HG03135 (cell line): ENCODE data around the gene MCHR2.
"Not testable (repeated sequence)": the region's sequence is repeated elsewhere in the genome, so short reads cannot be mapped to it uniquely, and the experiment has no call there.

Source experiments
- ATAC-seq: cut with Tn5 transposase; IDR thresholded peaks from one replicate; pipeline ENCODE4 v1.9.1; 2021; ENCODE audit warnings: mild to moderate bottlenecking, moderate library complexity; ENCODE audit not compliant: unreplicated experiment

MCHR2 gene, protein sequence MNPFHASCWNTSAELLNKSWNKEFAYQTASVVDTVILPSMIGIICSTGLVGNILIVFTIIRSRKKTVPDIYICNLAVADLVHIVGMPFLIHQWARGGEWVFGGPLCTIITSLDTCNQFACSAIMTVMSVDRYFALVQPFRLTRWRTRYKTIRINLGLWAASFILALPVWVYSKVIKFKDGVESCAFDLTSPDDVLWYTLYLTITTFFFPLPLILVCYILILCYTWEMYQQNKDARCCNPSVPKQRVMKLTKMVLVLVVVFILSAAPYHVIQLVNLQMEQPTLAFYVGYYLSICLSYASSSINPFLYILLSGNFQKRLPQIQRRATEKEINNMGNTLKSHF

GRCh38 chr6:99993533-99994251 is at the start of gene MCHR2:
MCHR2 (minus strand) TSS chr6:99994223; CDS start chr6:99956147, 38,076 bp downstream.
- ATAC-seq, result no peak

GRCh38 chr6:100038546-100038945 is 44.5 kb upstream of the MCHR2 start:
- not testable (repeated sequence) for ATAC-seq

GRCh38 chr6:100035873-100036653 is 42.0 kb upstream of the MCHR2 start:
- peak; percentile 97 for ATAC-seq

- no peak for ATAC-seq
These were observed 29.8 kb upstream of the MCHR2 start for GRCh38 chr6:100023798-100024197.

GRCh38 chr6:100022847-100023246 is 28.8 kb upstream of the MCHR2 start:
- ATAC-seq, result no peak

DNA sequence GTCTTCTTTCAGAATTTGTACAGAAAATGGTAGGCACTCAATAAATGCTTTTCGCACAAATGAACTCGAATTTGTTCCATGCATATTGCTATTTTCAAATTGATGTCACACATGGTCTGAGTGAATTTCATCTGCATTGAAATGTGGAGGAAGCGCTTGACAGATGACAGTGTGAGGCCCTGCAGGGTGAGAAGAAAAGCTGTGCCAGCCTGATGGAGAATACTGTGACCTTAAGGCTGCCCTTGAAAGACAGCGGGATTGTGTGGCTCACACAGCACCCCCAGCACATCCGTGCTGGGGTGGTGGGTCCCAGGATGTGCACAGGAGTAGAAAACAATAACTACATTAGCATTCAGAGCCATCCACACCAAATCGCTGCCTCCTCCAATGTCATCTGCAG is 14.8 kb upstream of the MCHR2 start:
- no peak for ATAC-seq

GRCh38 chr6:100001915-100002388 is 7.9 kb upstream of the MCHR2 start:
- peak; percentile 86 for ATAC-seq

GRCh38 chr6:99997141-99997540 is 3.1 kb upstream of the MCHR2 start:
- ATAC-seq, result no peak

DNA sequence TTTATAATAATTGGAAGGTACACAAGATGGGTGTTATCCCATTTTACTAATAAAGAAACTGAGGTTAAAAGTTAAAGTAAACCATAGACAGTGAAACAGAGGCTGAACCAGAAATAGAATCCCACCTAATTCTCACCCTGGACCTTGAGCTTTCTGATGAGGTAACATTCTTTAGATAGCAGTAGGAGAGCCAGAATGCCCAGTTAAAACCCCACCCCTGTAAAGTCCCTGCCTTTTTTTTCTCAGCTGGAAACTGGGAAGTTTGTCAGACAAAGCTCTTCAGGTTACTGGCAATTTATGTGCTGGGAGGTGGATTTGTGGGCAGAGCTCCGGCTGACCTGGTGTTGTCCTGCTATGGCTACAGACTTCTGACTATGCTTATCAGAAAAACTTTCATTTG is 1.9 kb upstream of the MCHR2 start:
- no peak for ATAC-seq

- ATAC-seq, result no peak
These were observed 884 bp downstream of the MCHR2 start for GRCh38 chr6:99993146-99993532.

DNA sequence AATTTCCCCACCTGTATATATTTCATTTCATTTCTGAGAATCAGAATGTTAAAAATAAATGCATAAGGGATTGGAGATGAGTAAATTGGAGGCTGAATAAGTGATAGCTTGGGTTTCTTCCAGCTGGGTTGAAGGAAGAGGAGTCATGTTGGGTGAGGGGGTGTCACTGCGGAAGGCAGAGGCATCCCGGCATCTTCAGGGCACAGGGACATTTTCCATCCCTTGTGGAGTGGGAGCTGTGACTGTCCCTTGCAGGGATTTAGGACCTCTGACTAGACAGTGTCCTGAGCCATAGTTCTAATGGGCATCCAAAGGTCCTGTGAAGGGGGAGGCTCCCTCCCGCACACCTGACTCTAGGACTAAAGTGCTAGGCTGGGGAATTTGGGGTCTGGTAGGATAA is 2.1 kb downstream of the MCHR2 start:
- no peak for ATAC-seq

GRCh38 chr6:99980741-99981140 is 13.3 kb downstream of the MCHR2 start:
- no peak for ATAC-seq

GRCh38 chr6:99979953-99980352 is 14.1 kb downstream of the MCHR2 start:
- no peak for ATAC-seq

DNA sequence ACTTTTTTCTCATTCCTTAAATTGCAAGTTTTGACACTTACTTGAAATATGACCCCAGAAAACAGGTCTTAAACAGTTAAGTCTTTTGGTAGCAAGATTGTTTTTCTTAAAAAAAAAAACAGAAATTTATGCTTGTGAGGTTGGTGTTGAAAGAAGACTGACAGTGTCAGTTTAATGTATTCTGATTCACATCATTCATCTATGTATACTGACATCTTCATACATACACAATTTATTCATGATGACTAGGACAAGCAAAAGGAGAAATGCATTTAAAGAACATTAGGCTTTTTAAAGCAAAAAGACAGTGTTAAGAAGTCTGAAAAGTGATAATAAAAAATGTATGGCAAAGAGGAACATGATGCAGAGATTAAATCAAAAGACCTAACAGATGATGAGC is 27.0 kb downstream of the MCHR2 start:
- ATAC-seq, result no peak

DNA sequence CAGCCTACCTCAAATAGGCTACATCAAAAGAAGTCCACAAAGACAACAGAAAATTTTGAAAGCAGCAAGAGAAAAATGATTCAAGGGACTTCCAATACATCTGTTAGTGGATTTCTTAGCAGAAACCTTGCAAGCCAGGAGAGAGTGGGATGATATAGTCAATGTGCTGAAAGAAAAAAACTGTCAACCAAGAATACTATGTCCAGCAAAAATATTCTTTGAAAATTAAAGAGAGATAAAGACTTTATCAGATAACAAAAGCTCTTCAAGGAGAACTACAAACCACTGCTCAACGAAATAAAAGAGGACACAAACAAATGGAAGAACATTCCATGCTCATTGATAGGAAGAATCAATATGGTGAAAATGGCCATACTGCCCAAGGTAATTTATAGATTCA is 34.0 kb downstream of the MCHR2 start:
- no peak for ATAC-seq

GRCh38 chr6:99951016-99951805 is 42.8 kb downstream of the MCHR2 start:
- no peak for ATAC-seq

DNA sequence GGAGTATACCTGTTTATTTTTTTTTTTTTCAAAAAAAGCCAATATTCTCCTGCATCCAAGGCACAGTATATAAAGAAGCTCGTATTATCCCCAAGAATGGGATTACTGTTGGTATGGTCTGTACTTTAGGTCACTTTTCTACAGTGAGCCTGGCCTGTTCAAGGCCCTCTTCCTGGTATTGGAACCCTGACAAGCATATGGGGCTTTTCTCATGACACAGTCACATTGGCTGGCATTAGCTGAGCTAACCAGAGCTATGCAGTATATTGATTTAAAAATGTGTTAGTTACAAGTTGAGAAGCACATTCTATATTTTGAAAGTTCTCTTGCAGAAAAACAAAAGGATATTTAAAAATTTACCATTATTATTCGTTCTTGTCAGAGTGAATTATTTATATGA is 48.0 kb downstream of the MCHR2 start:
- no peak for ATAC-seq

GRCh38 chr6:99943846-99944245 is 50.2 kb downstream of the MCHR2 start:
- no peak for ATAC-seq

- ATAC-seq, result no peak
These were observed 53.4 kb downstream of the MCHR2 start for GRCh38 chr6:99940582-99940981.

GRCh38 chr6:99933129-99933528 is 60.9 kb downstream of the MCHR2 start:
- no peak for ATAC-seq

DNA sequence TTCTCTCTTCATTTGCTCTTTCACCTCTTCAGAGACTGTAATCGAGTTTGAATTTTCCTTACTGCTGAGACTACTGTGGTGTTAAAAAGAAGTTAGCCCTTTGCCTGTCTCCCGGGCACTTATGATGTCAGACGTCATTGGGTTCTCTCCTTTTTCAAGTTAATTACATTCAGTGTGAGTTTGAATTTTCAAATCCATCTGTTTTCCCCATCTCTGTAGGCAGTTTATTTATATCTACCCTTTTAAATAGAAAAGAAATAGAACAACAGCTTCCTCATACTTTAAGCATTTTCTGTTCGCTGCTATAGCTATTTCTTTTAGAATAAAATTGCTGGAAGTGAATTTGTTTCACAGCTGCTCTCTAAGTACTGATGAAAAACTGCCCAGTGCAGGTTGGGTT is 81.4 kb downstream of the MCHR2 start:
- ATAC-seq, result no peak
